ENCODE measurements around the gene FAM124B. TPM values are rescaled to one million over a fixed set of nuclear protein-coding genes. Genes with fewer than 3 reads are reported as not detected.

FAM124B gene
- polyA plus RNA-seq, 1 of the 3 experiments (the other 2 are of a cell fraction): not detected

DNA sequence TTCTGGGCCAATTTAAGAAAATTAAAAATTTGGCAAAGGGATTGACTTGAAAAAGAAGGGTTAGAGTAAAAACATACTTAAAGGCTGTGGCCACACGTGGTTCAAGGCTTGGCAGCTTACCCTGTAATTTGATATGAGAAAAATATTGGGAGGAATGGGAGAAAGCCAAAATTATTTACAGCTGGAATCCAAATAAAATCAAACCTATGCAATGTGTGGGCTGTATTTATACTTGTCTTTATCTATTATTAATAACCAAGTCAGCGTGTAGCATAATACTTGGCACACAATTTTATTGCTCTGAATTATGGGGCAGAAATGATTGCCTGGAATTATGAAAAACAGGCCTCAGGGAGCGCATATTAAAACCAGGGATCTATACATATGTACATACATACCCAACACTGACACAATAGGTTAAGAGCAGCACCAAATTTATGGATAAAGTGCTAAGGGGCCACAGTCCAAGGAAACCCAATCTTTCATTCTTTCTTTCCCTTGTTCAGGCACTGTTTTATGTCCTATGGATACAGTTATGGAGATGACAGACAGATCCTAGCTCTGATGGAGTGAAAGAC is 35.6 kb downstream of the FAM124B start:
- H3K9me3 ChIP-seq: no peaks in the 10 kb centered on the region
- H3K4me3 ChIP-seq (ENCODE audit: low read depth in 2 of 2, low read length in 1 of 2): no peak overlapping the region
- ChIA-PET POLR2A (no interaction called here), CTCF (interaction anchor here (1.0 kb wide), 1 partner anchor 285 kb away, joined by 3 read pairs; no protein-coding TSS in a partner anchor)
- H3K9ac ChIP-seq: no peak overlapping the region
- WGBS (ENCODE audit: low lambda C conversion rate): 55% methylated on average over 3 of the region's 3 CpGs
- no peak overlapping the region for H3K4me2 ChIP-seq
- H3K9me2 ChIP-seq: no peaks in the 10 kb centered on the region
- TF ChIP-seq FOXM1 (IDR thresholded peaks at IDR 0.05; ENCODE audit: low read depth) (no peak), TCF12 (IDR thresholded peaks at IDR 0.05) (no peak)
- TF ChIP-seq, protein P1, sequence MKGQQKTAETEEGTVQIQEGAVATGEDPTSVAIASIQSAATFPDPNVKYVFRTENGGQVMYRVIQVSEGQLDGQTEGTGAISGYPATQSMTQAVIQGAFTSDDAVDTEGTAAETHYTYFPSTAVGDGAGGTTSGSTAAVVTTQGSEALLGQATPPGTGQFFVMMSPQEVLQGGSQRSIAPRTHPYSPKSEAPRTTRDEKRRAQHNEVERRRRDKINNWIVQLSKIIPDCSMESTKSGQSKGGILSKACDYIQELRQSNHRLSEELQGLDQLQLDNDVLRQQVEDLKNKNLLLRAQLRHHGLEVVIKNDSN (IDR thresholded peaks at IDR 0.05; ENCODE audit: borderline replicate concordance, low read depth): 0 out of 2 replicates have a peak, but pooled peaks have one; percentile 22
- H3F3A ChIP-seq (replicated peaks; ENCODE audit: insufficient read depth): no peaks in the 10 kb centered on the region
- no peak for DNase-seq
- no peaks in the 10 kb centered on the region for H3K36me3 ChIP-seq (replicated peaks in 1 of 2; ENCODE audit: control insufficient read depth in 1 of 2, insufficient read depth in 2 of 2, low read length in 1 of 2)
- H3K79me2 ChIP-seq (ENCODE audit: insufficient read depth): no peaks in the 10 kb centered on the region
- H3K27me3 ChIP-seq (ENCODE audit: insufficient read depth): no peaks in the 10 kb centered on the region
- no peak overlapping the region for H3K27ac ChIP-seq (ENCODE audit: low read depth in 2 of 2, low read length in 1 of 2)
- H4K20me1 ChIP-seq (ENCODE audit: insufficient read depth): no peaks in the 10 kb centered on the region
- no peak overlapping the region for H2AFZ ChIP-seq (ENCODE audit: low read depth)
- no peaks in the 10 kb centered on the region; a peak in 1 of 4 replicates for H3K4me1 ChIP-seq (ENCODE audit: control insufficient read depth in 1 of 2, insufficient read depth in 2 of 2, low read depth in 1 of 2, low read length in 1 of 2)

DNA sequence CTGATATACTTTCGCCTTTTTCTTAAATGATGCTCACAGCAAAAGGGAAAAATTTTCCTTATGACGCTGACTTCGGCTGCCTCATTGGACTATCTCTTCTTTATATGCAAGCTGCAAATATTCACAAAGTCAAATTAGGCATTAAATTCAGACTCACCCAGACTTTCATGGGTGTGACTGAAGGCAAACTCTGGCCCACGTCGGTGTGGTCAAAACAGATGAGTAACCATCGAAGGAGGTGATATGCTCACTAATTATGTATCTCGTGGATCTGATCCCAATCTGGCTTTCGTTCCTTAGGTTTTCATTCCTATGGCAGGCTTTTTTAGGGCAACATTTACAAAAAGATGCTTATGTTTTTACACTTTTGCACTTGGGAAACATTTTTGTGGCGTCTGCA is 36.6 kb downstream of the FAM124B start:
- no peaks in the 10 kb centered on the region for H3K36me3 ChIP-seq (replicated peaks in 1 of 2; ENCODE audit: control insufficient read depth in 1 of 2, insufficient read depth in 2 of 2, low read length in 1 of 2)
- no peaks in the 10 kb centered on the region for H3K79me2 ChIP-seq (ENCODE audit: insufficient read depth)
- no peaks in the 10 kb centered on the region for H3F3A ChIP-seq (replicated peaks; ENCODE audit: insufficient read depth)
- H3K9ac ChIP-seq: no peak overlapping the region
- no peaks in the 10 kb centered on the region for H3K27me3 ChIP-seq (ENCODE audit: insufficient read depth)
- no peaks in the 10 kb centered on the region for H4K20me1 ChIP-seq (ENCODE audit: insufficient read depth)
- no peaks in the 10 kb centered on the region for H3K9me3 ChIP-seq
- POLR2A ChIA-PET: no interaction called here
- TF ChIP-seq, protein P1 (IDR thresholded peaks at IDR 0.05; ENCODE audit: borderline replicate concordance, low read depth): no peak
- TF ChIP-seq, protein P2, sequence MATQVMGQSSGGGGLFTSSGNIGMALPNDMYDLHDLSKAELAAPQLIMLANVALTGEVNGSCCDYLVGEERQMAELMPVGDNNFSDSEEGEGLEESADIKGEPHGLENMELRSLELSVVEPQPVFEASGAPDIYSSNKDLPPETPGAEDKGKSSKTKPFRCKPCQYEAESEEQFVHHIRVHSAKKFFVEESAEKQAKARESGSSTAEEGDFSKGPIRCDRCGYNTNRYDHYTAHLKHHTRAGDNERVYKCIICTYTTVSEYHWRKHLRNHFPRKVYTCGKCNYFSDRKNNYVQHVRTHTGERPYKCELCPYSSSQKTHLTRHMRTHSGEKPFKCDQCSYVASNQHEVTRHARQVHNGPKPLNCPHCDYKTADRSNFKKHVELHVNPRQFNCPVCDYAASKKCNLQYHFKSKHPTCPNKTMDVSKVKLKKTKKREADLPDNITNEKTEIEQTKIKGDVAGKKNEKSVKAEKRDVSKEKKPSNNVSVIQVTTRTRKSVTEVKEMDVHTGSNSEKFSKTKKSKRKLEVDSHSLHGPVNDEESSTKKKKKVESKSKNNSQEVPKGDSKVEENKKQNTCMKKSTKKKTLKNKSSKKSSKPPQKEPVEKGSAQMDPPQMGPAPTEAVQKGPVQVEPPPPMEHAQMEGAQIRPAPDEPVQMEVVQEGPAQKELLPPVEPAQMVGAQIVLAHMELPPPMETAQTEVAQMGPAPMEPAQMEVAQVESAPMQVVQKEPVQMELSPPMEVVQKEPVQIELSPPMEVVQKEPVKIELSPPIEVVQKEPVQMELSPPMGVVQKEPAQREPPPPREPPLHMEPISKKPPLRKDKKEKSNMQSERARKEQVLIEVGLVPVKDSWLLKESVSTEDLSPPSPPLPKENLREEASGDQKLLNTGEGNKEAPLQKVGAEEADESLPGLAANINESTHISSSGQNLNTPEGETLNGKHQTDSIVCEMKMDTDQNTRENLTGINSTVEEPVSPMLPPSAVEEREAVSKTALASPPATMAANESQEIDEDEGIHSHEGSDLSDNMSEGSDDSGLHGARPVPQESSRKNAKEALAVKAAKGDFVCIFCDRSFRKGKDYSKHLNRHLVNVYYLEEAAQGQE (IDR thresholded peaks at IDR 0.05; ENCODE audit: low read depth, low read length): no peak
- TF ChIP-seq, protein P3, sequence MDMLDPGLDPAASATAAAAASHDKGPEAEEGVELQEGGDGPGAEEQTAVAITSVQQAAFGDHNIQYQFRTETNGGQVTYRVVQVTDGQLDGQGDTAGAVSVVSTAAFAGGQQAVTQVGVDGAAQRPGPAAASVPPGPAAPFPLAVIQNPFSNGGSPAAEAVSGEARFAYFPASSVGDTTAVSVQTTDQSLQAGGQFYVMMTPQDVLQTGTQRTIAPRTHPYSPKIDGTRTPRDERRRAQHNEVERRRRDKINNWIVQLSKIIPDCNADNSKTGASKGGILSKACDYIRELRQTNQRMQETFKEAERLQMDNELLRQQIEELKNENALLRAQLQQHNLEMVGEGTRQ (IDR thresholded peaks at IDR 0.05; ENCODE audit: borderline replicate concordance, low read depth, low read length): no peak
- no peak for TF ChIP-seq RAD21 (IDR thresholded peaks at IDR 0.05; ENCODE audit: low read length)
- TF ChIP-seq EP300 (IDR thresholded peaks at IDR 0.05; ENCODE audit: borderline replicate concordance in 1 of 2, low read depth in 1 of 2, low read length in 1 of 2): no peak
- TF ChIP-seq, protein P4, sequence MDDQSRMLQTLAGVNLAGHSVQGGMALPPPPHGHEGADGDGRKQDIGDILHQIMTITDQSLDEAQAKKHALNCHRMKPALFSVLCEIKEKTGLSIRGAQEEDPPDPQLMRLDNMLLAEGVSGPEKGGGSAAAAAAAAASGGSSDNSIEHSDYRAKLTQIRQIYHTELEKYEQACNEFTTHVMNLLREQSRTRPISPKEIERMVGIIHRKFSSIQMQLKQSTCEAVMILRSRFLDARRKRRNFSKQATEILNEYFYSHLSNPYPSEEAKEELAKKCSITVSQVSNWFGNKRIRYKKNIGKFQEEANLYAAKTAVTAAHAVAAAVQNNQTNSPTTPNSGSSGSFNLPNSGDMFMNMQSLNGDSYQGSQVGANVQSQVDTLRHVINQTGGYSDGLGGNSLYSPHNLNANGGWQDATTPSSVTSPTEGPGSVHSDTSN (IDR thresholded peaks at IDR 0.05): no peak
- TF ChIP-seq, protein P5, sequence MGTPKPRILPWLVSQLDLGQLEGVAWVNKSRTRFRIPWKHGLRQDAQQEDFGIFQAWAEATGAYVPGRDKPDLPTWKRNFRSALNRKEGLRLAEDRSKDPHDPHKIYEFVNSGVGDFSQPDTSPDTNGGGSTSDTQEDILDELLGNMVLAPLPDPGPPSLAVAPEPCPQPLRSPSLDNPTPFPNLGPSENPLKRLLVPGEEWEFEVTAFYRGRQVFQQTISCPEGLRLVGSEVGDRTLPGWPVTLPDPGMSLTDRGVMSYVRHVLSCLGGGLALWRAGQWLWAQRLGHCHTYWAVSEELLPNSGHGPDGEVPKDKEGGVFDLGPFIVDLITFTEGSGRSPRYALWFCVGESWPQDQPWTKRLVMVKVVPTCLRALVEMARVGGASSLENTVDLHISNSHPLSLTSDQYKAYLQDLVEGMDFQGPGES (IDR thresholded peaks at IDR 0.05; ENCODE audit: low read depth, low read length): no peak
- TF ChIP-seq, protein P6, sequence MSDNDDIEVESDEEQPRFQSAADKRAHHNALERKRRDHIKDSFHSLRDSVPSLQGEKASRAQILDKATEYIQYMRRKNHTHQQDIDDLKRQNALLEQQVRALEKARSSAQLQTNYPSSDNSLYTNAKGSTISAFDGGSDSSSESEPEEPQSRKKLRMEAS (IDR thresholded peaks at IDR 0.05; ENCODE audit: low read depth): no peak
- no peak for TF ChIP-seq NFIC (IDR thresholded peaks at IDR 0.05; ENCODE audit: borderline replicate concordance)
- no peak for TF ChIP-seq RCOR1 (IDR thresholded peaks at IDR 0.05; ENCODE audit: low read length)
- no peak for TF ChIP-seq RXRA (IDR thresholded peaks at IDR 0.05; ENCODE audit: borderline replicate concordance, low read depth)
- H3K27ac ChIP-seq (ENCODE audit: low read depth in 2 of 2, low read length in 1 of 2): no peak overlapping the region
- no peak overlapping the region for H2AFZ ChIP-seq (ENCODE audit: low read depth)
- no peak overlapping the region for H3K4me3 ChIP-seq (ENCODE audit: low read depth in 2 of 2, low read length in 1 of 2)
- 90% methylated on average over 9 of the region's 9 CpGs for WGBS (ENCODE audit: low lambda C conversion rate)
- DNase-seq: no peak
- no peaks in the 10 kb centered on the region; a peak in 1 of 4 replicates for H3K4me1 ChIP-seq (ENCODE audit: control insufficient read depth in 1 of 2, insufficient read depth in 2 of 2, low read depth in 1 of 2, low read length in 1 of 2)
- no peaks in the 10 kb centered on the region for H3K9me2 ChIP-seq
- no peak overlapping the region for H3K4me2 ChIP-seq
- CTCF ChIA-PET: interaction anchor here (1.0 to 1.2 kb wide), 2 partner anchors 282 to 286 kb away, joined by 3 to 5 read pairs; no protein-coding TSS in a partner anchor
